CD14-positive monocyte (primary cell): Measurements from ENCODE around the gene NAT14. TPM values are rescaled to one million over a fixed set of nuclear protein-coding genes. Genes with fewer than 3 reads are reported as not detected.

Experiments used
- DNase-seq, 3 donors: peaks; one replicate each; pipeline ENCODE4 v3.0.0-alpha.2; 2011 to 2022
- H2AFZ ChIP-seq: 2 replicates; pipeline ENCODE4 v1.6.0; 2012; ENCODE audit warnings: mild to moderate bottlenecking, low read depth, low read length, inconsistent platforms; ENCODE audit not compliant: insufficient read depth, poor library complexity, severe bottlenecking
- H3K27ac ChIP-seq, 2 donors: 1 replicate in 1 of 2; 2 replicates in 1 of 2; pipeline ENCODE4 v1.5.1; 2012 to 2013; ENCODE audit warnings: low read length in 2 of 2, control low read depth in 1 of 2, inconsistent platforms in 1 of 2, low read depth in 1 of 2, mild to moderate bottlenecking in 1 of 2
- H3K27me3 ChIP-seq, 2 donors: one replicate each; pipeline versions ENCODE4 v1.6.0 to v1.6.1; 2011 to 2013; ENCODE audit warnings: low read length in 2 of 2; ENCODE audit not compliant: control insufficient read depth in 2 of 2, insufficient read depth in 2 of 2
- H3K36me3 ChIP-seq, 2 donors: replicated peaks in 1 of 2; 1 replicate in 1 of 2; 2 replicates in 1 of 2; pipeline versions ENCODE4 v1.5.1 to v1.6.1; 2012 to 2013; ENCODE audit warnings: low read length in 2 of 2, control low read depth in 1 of 2, inconsistent platforms in 1 of 2, mild to moderate bottlenecking in 1 of 2; ENCODE audit not compliant: insufficient read depth in 2 of 2, control insufficient read depth in 1 of 2
- H3K4me1 ChIP-seq, 2 donors: 1 replicate in 1 of 2; 2 replicates in 1 of 2; pipeline versions ENCODE4 v1.5.1 to v1.6.1; 2012 to 2013; ENCODE audit warnings: low read length in 2 of 2, control low read depth in 1 of 2, inconsistent platforms in 1 of 2, mild to moderate bottlenecking in 1 of 2, moderate library complexity in 1 of 2; ENCODE audit not compliant: insufficient read depth in 2 of 2, control insufficient read depth in 1 of 2
- H3K4me2 ChIP-seq: replicated peaks from 2 replicates; pipeline ENCODE3; 2012; ENCODE audit warnings: low read length, moderate library complexity, mild to moderate bottlenecking; ENCODE audit not compliant: poor library complexity, severe bottlenecking; ENCODE audit errors: extremely low read depth
- H3K4me3 ChIP-seq, 3 experiments: fragments of 200-600 bp in 1 of 3; sonication (generic) in 1 of 3; replicated peaks in 1 of 3; 1 replicate in 2 of 3; 2 replicates in 1 of 3; pipeline ENCODE4 v1.5.1; 2011 to 2013; ENCODE audit warnings: low read length in 3 of 3, mild to moderate bottlenecking in 3 of 3, control low read depth in 2 of 3, low read depth in 2 of 3, inconsistent platforms in 1 of 3, moderate library complexity in 1 of 3
- H3K79me2 ChIP-seq: 2 replicates; pipeline ENCODE4 v1.6.0; 2012; ENCODE audit warnings: mild to moderate bottlenecking, control low read depth, inconsistent platforms, low read length, moderate library complexity; ENCODE audit not compliant: insufficient read depth
- H3K9ac ChIP-seq: 2 replicates; pipeline ENCODE4 v1.6.0; 2017; ENCODE audit warnings: low read length, mild to moderate bottlenecking; ENCODE audit not compliant: insufficient read depth, poor library complexity, severe bottlenecking
- H3K9me3 ChIP-seq, 2 donors: replicated peaks in 1 of 2; 1 replicate in 1 of 2; 2 replicates in 1 of 2; pipeline versions ENCODE4 v1.5.1 to v1.6.1; 2012 to 2013; ENCODE audit warnings: low read length in 2 of 2, control low read depth in 1 of 2; ENCODE audit not compliant: control insufficient read depth in 1 of 2, insufficient read depth in 1 of 2
- H4K20me1 ChIP-seq: 2 replicates; pipeline ENCODE4 v1.6.0; 2012; ENCODE audit warnings: mild to moderate bottlenecking, low read length, control low read depth, moderate library complexity; ENCODE audit not compliant: insufficient read depth
- H3K27ac Mint-ChIP-seq, 7 donors: one replicate each; pipeline ENCODE4 v1.8.0; 2020; ENCODE audit warnings: mild to moderate bottlenecking in 7 of 7, mixed read lengths in 7 of 7, moderate library complexity in 6 of 7, inconsistent platforms in 2 of 7
- H3K27me3 Mint-ChIP-seq, 3 donors: one replicate each; pipeline ENCODE4 v1.8.0; 2021 to 2022; ENCODE audit warnings: low read depth in 3 of 3, mild to moderate bottlenecking in 3 of 3, mixed read lengths in 3 of 3, moderate library complexity in 3 of 3, inconsistent platforms in 1 of 3
- H3K36me3 Mint-ChIP-seq, 2 donors: one replicate each; pipeline ENCODE4 v1.8.0; 2020; ENCODE audit warnings: mixed read lengths in 2 of 2, inconsistent platforms in 1 of 2, mild to moderate bottlenecking in 1 of 2
- H3K4me1 Mint-ChIP-seq: one replicate; pipeline ENCODE4 v1.8.0; 2020; ENCODE audit warnings: mild to moderate bottlenecking, mixed read lengths
- H3K4me3 Mint-ChIP-seq, 2 donors: one replicate each; pipeline ENCODE4 v1.8.0; 2020; ENCODE audit warnings: mild to moderate bottlenecking in 2 of 2, mixed read lengths in 2 of 2, moderate library complexity in 1 of 2
- H3K9me3 Mint-ChIP-seq, 7 donors: one replicate each; pipeline ENCODE4 v1.8.0; 2020 to 2022; ENCODE audit warnings: mixed read lengths in 7 of 7, mild to moderate bottlenecking in 6 of 7, moderate library complexity in 6 of 7, inconsistent platforms in 2 of 7
- WGBS: methylation state at CpG from one replicate; pipeline ENCODE4 v1.1.5; 2013; ENCODE audit warnings: missing lambda C conversion rate; ENCODE audit not compliant: insufficient coverage; 5-methylcytosine and 5-hydroxymethylcytosine counted together
- intact Hi-C, 2 donors: fragments of 100-400 bp; cut with micrococcal nuclease; formaldehyde crosslinking; loops; one replicate each; pipeline versions ENCODE4 v1.15.0 to v1.15.1; 2023
- polyA plus RNA-seq, 3 donors: library from polyadenylated mRNA; depleted of rRNA in 1 of 3; unstranded in 2 of 3; stranded (reverse) in 1 of 3; fragments of 300-500 nt in 2 of 3; fragments of >200 nt in 1 of 3; fragmentation: Illumina TruSeq in 2 of 3; gene quantifications; 1 replicate in 2 of 3; 2 replicates in 1 of 3; pipeline ENCODE4 v1.2.3, GENCODE V29; 2012 to 2021
- TF ChIP-seq, protein P1 (sequence below): fragments of 200-600 bp; IDR thresholded peaks from one replicate; pipeline ENCODE4 v1.8.0; 2022; ENCODE audit warnings: antibody characterized with exemption, mild to moderate bottlenecking

NAT14 gene
- polyA plus RNA-seq, 3 donors: 1.5 to 2.2 (median 1.9) TPM

DNA sequence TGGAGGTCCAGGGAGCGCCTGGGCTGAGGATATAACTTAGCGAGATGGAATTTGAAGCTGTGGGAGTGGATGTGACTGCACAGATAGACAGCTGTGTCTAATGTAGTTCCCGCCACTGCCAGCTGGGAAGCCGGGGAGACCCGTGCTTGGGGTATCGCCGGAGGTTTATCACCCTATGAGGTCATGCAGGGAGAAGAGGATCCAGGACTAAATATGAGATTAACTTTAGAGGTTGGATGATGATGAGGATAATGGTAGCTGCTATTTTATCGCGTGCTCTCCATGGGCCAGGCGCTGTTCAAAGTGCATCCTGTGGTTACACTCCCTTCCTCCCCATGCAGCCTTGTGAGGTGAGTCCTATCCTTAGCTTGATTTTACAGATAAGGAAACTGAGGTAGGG, 23.1 kb downstream of the NAT14 start:
- no peak overlapping the region for H3K9ac ChIP-seq
- H3K4me1 ChIP-seq: peaks cover 5 to 11% of the 10 kb centered on the region in 2 donors
- Mint-ChIP-seq H3K36me3 (no peaks in the 10 kb centered on the region), H3K4me3 (no peak overlapping the region), H3K9me3 (peaks cover 0 to 6% (median 0%) of the 10 kb centered on the region in 7 donors), H3K27me3 (peaks cover 6 to 21% (median 16%) of the 10 kb centered on the region in 3 donors), H3K27ac (no peak overlapping the region), H3K4me1 (peaks cover 8% of the 10 kb centered on the region)
- no peaks in the 10 kb centered on the region for H3K79me2 ChIP-seq
- no peaks in the 10 kb centered on the region for H3K36me3 ChIP-seq
- H2AFZ ChIP-seq: no peak overlapping the region
- intact Hi-C loops: no loop called here
- H4K20me1 ChIP-seq: no peaks in the 10 kb centered on the region
- no peak for DNase-seq
- H3K27me3 ChIP-seq: peaks cover 0 to 3% of the 10 kb centered on the region in 2 donors
- TF ChIP-seq, protein P1, sequence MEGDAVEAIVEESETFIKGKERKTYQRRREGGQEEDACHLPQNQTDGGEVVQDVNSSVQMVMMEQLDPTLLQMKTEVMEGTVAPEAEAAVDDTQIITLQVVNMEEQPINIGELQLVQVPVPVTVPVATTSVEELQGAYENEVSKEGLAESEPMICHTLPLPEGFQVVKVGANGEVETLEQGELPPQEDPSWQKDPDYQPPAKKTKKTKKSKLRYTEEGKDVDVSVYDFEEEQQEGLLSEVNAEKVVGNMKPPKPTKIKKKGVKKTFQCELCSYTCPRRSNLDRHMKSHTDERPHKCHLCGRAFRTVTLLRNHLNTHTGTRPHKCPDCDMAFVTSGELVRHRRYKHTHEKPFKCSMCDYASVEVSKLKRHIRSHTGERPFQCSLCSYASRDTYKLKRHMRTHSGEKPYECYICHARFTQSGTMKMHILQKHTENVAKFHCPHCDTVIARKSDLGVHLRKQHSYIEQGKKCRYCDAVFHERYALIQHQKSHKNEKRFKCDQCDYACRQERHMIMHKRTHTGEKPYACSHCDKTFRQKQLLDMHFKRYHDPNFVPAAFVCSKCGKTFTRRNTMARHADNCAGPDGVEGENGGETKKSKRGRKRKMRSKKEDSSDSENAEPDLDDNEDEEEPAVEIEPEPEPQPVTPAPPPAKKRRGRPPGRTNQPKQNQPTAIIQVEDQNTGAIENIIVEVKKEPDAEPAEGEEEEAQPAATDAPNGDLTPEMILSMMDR: no peak
- H3K4me3 ChIP-seq: no peak overlapping the region
- H3K27ac ChIP-seq: no peak overlapping the region
- WGBS: 75% methylated on average over 5 of the region's 10 CpGs
- no peak overlapping the region for H3K4me2 ChIP-seq
- no peaks in the 10 kb centered on the region for H3K9me3 ChIP-seq

DNA sequence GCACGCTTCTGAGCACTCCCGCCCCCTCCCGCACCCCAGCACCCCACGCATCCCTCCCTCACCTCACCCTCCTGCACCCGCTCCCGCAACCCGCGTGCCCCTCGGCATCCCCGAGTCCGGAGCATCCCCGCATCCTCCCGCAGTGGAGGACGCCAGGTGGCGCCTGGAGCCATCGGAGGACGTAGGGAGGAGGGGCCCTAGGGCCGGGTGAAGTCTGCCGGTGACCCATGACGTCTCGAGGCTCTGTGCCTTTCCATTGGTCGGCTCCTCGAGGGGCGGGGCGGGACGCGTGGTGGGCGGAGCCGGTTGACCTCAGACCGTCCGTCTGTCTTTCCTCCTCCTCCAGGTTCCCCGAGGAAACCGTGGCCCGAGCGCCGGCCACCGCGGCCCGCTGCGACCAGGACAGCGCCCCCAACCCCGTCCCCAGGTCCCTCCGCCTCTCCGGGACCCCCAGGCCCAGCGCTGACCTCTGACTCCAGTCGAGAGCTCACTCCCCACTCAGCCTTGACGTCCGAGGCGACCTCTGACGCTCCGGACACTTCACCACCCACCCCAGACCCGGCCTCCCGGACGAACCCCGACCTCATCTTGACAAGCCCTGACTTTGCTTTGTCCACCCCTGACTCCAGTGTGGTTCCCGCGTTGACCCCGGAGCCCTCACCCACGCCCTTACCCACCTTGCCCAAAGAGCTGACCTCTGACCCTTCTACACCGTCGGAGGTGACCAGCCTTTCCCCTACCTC, 32.1 kb downstream of the NAT14 start:
- DNase-seq: peak; percentile 92 to 94 (median 94)
- 10% methylated on average over 55 of the region's 61 CpGs for WGBS
- H3K4me1 ChIP-seq: peaks cover 4 to 11% of the 10 kb centered on the region in 2 donors
- Mint-ChIP-seq H3K4me3 (peak overlapping the region; percentile 72 to 85), H3K27ac (peak overlapping the region; percentile 68 to 94 (median 91)), H3K27me3 (peaks cover 3 to 11% (median 6%) of the 10 kb centered on the region in 3 donors), H3K9me3 (no peaks in the 10 kb centered on the region), H3K36me3 (no peaks in the 10 kb centered on the region), H3K4me1 (peaks cover 3% of the 10 kb centered on the region)
- no peaks in the 10 kb centered on the region for H3K36me3 ChIP-seq
- no peaks in the 10 kb centered on the region for H3K27me3 ChIP-seq
- H3K9ac ChIP-seq: peak overlapping the region; percentile 47
- peak overlapping the region in 1 of 2 donors; percentile 61 for H3K27ac ChIP-seq
- peak overlapping the region; percentile 37 to 70 (median 39) for H3K4me3 ChIP-seq
- H3K4me2 ChIP-seq: peak overlapping the region; percentile 77
- peak overlapping the region; percentile 92 for H2AFZ ChIP-seq
- H3K79me2 ChIP-seq: no peaks in the 10 kb centered on the region
- intact Hi-C loops: loop anchor here (2.0 to 5.0 kb wide), 3 partner anchors 90 to 115 kb away; partner anchors contain the start of gene ZNF865 (in 1 of the 2)
- TF ChIP-seq, protein P1: peak; percentile 67
- no peaks in the 10 kb centered on the region for H4K20me1 ChIP-seq
- H3K9me3 ChIP-seq: no peaks in the 10 kb centered on the region
